Left lung (tissue), 10 donors: Measurements from ENCODE around the gene MPHOSPH10. TPM values are rescaled to one million over a fixed set of nuclear protein-coding genes. Genes with fewer than 3 reads are reported as not detected.
A peak's percentile ranks its signal among the peaks of the same experiment; 100 is the strongest.

Experiments used
- ATAC-seq: fragments of 200-7000 bp; cut with Tn5 transposase; one replicate; pipeline ENCODE4 v1.9.1; 2020; ENCODE audit warnings: moderate library complexity
- DNase-seq, 4 donors: peaks; one replicate each; pipeline ENCODE4 v3.0.0-alpha.2; 2013 to 2020
- H3K27ac ChIP-seq, 2 donors: fragments of 200-600 bp; sonication (generic) in 1 of 2; one replicate each; pipeline versions ENCODE4 v1.5.0 to v1.8.0; 2020 to 2021
- H3K27me3 ChIP-seq, 2 donors: fragments of 200-600 bp; sonication (generic) in 1 of 2; one replicate each; pipeline versions ENCODE4 v1.5.0 to v1.8.0; 2020 to 2021
- H3K36me3 ChIP-seq, 2 donors: fragments of 200-600 bp; sonication (generic) in 1 of 2; one replicate each; pipeline versions ENCODE4 v1.5.0 to v1.8.0; 2020 to 2021
- H3K4me1 ChIP-seq, 2 donors: fragments of 200-600 bp; one replicate each; pipeline ENCODE4 v1.8.0; 2021
- H3K4me3 ChIP-seq, 2 donors: fragments of 200-600 bp; sonication (generic) in 1 of 2; one replicate each; pipeline versions ENCODE4 v1.5.0 to v1.8.0; 2020 to 2021; ENCODE audit warnings: mild to moderate bottlenecking in 1 of 2
- H3K9me3 ChIP-seq, 2 donors: fragments of 200-600 bp; sonication (generic) in 1 of 2; one replicate each; pipeline versions ENCODE4 v1.5.0 to v1.8.0; 2020 to 2021
- CTCF ChIP-seq, 2 donors: fragments of 200-600 bp; sonication (generic) in 1 of 2; IDR thresholded peaks; one replicate each; pipeline versions ENCODE4 v1.5.0 to v1.8.0; 2021; ENCODE audit warnings: antibody characterized with exemption in 2 of 2
- intact Hi-C, 2 donors: fragments of 100-400 bp; cut with DNase I; formaldehyde crosslinking; loops; one replicate each; pipeline versions ENCODE4 v1.11.2 to v1.14.2; 2022
- polyA plus RNA-seq, 6 donors: library from polyadenylated mRNA; unstranded; fragments of 120-200 nt; gene quantifications; one replicate each; pipeline ENCODE4 v1.2.1, GENCODE V29; 2013; ENCODE audit not compliant: insufficient read length in 6 of 6
- total RNA-seq, 2 donors: library from RNA; stranded (reverse); fragmentation: NEBNext Ultra II Directional; extraction: Animal tissue kit (Norgen Biotek cat#: 25700); gene quantifications; one replicate each; pipeline ENCODE4 v1.2.1, GENCODE V29; 2021
- donor health status: DM: no; HTN: yes; CAD: no.
- donor health status: DM: no; HTN: no; CAD: no.

Gene MPHOSPH10
- total and polyA plus RNA-seq, 8 donors: 22.1 to 51.1 (median 47.4) TPM

GRCh38 chr2:71187589-71187988 lies 57.2 kb downstream of the MPHOSPH10 start:
- DNase-seq (no peak), ATAC-seq (no peak)
- H3K27me3 ChIP-seq: no peaks in the 10 kb centered on the region
- no peak for TF ChIP-seq CTCF (IDR thresholded peaks at IDR 0.05)
- no peaks in the 10 kb centered on the region for H3K9me3 ChIP-seq
- intact Hi-C loops: no loop called here
- no peak overlapping the region for H3K27ac ChIP-seq
- H3K4me3 ChIP-seq: no peak overlapping the region
- H3K36me3 ChIP-seq: no peaks in the 10 kb centered on the region
- no peaks in the 10 kb centered on the region for H3K4me1 ChIP-seq

GRCh38 chr2:71190656-71191569 lies 60.5 kb downstream of the MPHOSPH10 start:
- intact Hi-C loops: no loop called here
- Histone ChIP-seq H3K4me3 (no peak overlapping the region), H3K27ac (no peak overlapping the region), H3K36me3 (no peaks in the 10 kb centered on the region), H3K9me3 (no peaks in the 10 kb centered on the region), H3K4me1 (no peaks in the 10 kb centered on the region), H3K27me3 (no peaks in the 10 kb centered on the region)
- no peak for TF ChIP-seq CTCF (IDR thresholded peaks at IDR 0.05)
- DNase-seq (peak in 2 of 4 donors; percentile 32 to 54), ATAC-seq (peak; percentile 37)

GRCh38 chr2:71191570-71191943 lies 61.1 kb downstream of the MPHOSPH10 start:
- no peak overlapping the region for H3K4me3 ChIP-seq
- intact Hi-C loops: no loop called here
- no peaks in the 10 kb centered on the region for H3K36me3 ChIP-seq
- TF ChIP-seq CTCF (IDR thresholded peaks at IDR 0.05): no peak
- no peak for ATAC-seq
- H3K27me3 ChIP-seq: no peaks in the 10 kb centered on the region
- no peak for DNase-seq
- H3K9me3 ChIP-seq: peaks cover 0 to 3% of the 10 kb centered on the region in 2 donors
- no peak overlapping the region for H3K27ac ChIP-seq
- no peaks in the 10 kb centered on the region for H3K4me1 ChIP-seq

Other genes starting within 250 kb of the MPHOSPH10 start
- 1 to 10 TPM in 1 of 2 donors, under 1 TPM in 1; 0.71 to 1.3 TPM for gene VAX2, start 230.1 kb upstream of the MPHOSPH10 start, total RNA-seq
- 1 to 10 TPM; 1.2 to 2.4 (median 1.5) TPM for gene VAX2, start 230.1 kb upstream of the MPHOSPH10 start, polyA plus RNA-seq
- gene ATP6V1B1, start 194.7 kb upstream of the MPHOSPH10 start, total RNA-seq: under 1 TPM; 0.76 to 0.89 TPM
- 1 to 10 TPM; 3.2 to 5.5 (median 4.9) TPM for gene ATP6V1B1, start 194.7 kb upstream of the MPHOSPH10 start, polyA plus RNA-seq
- gene ANKRD53, start 152.0 kb upstream of the MPHOSPH10 start, total RNA-seq: under 1 TPM; 0.52 to 0.96 TPM
- gene ANKRD53, start 152.0 kb upstream of the MPHOSPH10 start, polyA plus RNA-seq: 1 to 10 TPM; 2.1 to 4.7 (median 3.0) TPM
- 10 to 100 TPM; 63.8 to 72.3 TPM for gene TEX261, start 135.8 kb upstream of the MPHOSPH10 start, total RNA-seq
- 10 to 100 TPM; 45.8 to 60.5 (median 54.3) TPM for gene TEX261, start 135.8 kb upstream of the MPHOSPH10 start, polyA plus RNA-seq
- 100 to 1,000 TPM; 138 to 183 TPM for gene NAGK, start 62.0 kb upstream of the MPHOSPH10 start, total RNA-seq
- 100 to 1,000 TPM in 3 of 6 donors, 10 to 100 TPM in 3; 89.7 to 109 (median 101) TPM for gene NAGK, start 62.0 kb upstream of the MPHOSPH10 start, polyA plus RNA-seq
- 10 to 100 TPM; 15.6 to 18.5 TPM for gene MCEE, start 405 bp upstream of the MPHOSPH10 start, total RNA-seq
- gene MCEE, start 405 bp upstream of the MPHOSPH10 start, polyA plus RNA-seq: 10 to 100 TPM; 21.8 to 33.2 (median 25.6) TPM
- gene PAIP2B, start 96.5 kb downstream of the MPHOSPH10 start, total RNA-seq: 1 to 10 TPM; 4.6 to 5.9 TPM
- 10 to 100 TPM in 3 of 6 donors, 1 to 10 TPM in 3; 8.4 to 11.5 (median 10.1) TPM for gene PAIP2B, start 96.5 kb downstream of the MPHOSPH10 start, polyA plus RNA-seq
- gene ZNF638, start 201.1 kb downstream of the MPHOSPH10 start, total RNA-seq: 10 to 100 TPM; 92.1 to 94.4 TPM
- 100 to 1,000 TPM; 218 to 280 (median 228) TPM for gene ZNF638, start 201.1 kb downstream of the MPHOSPH10 start, polyA plus RNA-seq